T1000 (cell line): Measurements from ENCODE around the gene MC5R.
"Not testable (repeated sequence)": the region's sequence is repeated elsewhere in the genome, so short reads cannot be mapped to it uniquely, and the experiment has no call there.

Experiments used
- DNase-seq: peaks from one replicate; lab custom pipeline; 2025; ENCODE audit warnings: mixed read lengths; lab: John Stamatoyannopoulos, UW

The MC5R gene

GRCh38 chr18:13849791-13850190 lies 25.8 kb downstream of the MC5R start:
- no peak for DNase-seq

- DNase-seq, result not testable (repeated sequence)
These were observed 38.9 kb downstream of the MC5R start for GRCh38 chr18:13862898-13863297.

GRCh38 chr18:13868501-13869271 lies 44.7 kb downstream of the MC5R start:
- DNase-seq, result no peak

- no peak for DNase-seq
These were observed 47.8 kb downstream of the MC5R start for GRCh38 chr18:13871701-13872100.

- no peak for DNase-seq
These were observed 48.4 kb downstream of the MC5R start for GRCh38 chr18:13872373-13872772.

- no peak for DNase-seq
These were observed 49.0 kb downstream of the MC5R start for GRCh38 chr18:13872932-13873331.

GRCh38 chr18:13874558-13874957 lies 50.6 kb downstream of the MC5R start:
- no peak for DNase-seq
